Neuronal stem cell (in vitro differentiated cells): Measurements from ENCODE around the gene GLIPR1L2.

Experiments
- DNase-seq: peaks from one replicate; pipeline ENCODE4 v3.0.0-alpha.2; 2013; ENCODE audit warnings: low spot score
- H2AFZ ChIP-seq: one replicate; pipeline ENCODE4 v1.6.1; 2013; ENCODE audit warnings: mild to moderate bottlenecking, low read length, inconsistent platforms
- H2AK5ac ChIP-seq: 2 replicates; pipeline ENCODE4 v1.6.1; 2013; ENCODE audit warnings: low read depth, mild to moderate bottlenecking, inconsistent platforms, low read length, moderate library complexity, mixed read lengths
- H2BK120ac ChIP-seq: 2 replicates; pipeline ENCODE4 v1.6.1; 2013; ENCODE audit warnings: low read depth, mild to moderate bottlenecking, inconsistent platforms, low read length, moderate library complexity, mixed read lengths
- H2BK12ac ChIP-seq: one replicate; pipeline ENCODE4 v1.6.1; 2013; ENCODE audit warnings: low read length, inconsistent platforms
- H2BK15ac ChIP-seq: 2 replicates; pipeline ENCODE4 v1.6.1; 2013; ENCODE audit warnings: mild to moderate bottlenecking, low read length, inconsistent platforms, mixed read lengths
- H2BK5ac ChIP-seq: one replicate; pipeline ENCODE4 v1.6.1; 2013; ENCODE audit warnings: inconsistent platforms, mild to moderate bottlenecking, low read length, moderate library complexity
- H3K14ac ChIP-seq: one replicate; pipeline ENCODE4 v1.6.1; 2013; ENCODE audit warnings: low read length, inconsistent platforms
- H3K18ac ChIP-seq: 2 replicates; pipeline ENCODE4 v1.6.1; 2013; ENCODE audit warnings: low read length, inconsistent platforms
- H3K23ac ChIP-seq: 2 replicates; pipeline ENCODE4 v1.6.1; 2013; ENCODE audit warnings: low read depth, mild to moderate bottlenecking, mixed read lengths, low read length, inconsistent platforms; ENCODE audit not compliant: poor library complexity
- H3K27ac ChIP-seq: replicated peaks from 3 replicates; pipeline ENCODE4 v1.5.1; 2013; ENCODE audit warnings: low read length, inconsistent platforms
- H3K27me3 ChIP-seq, 3 experiments: 2 replicates each; pipeline ENCODE4 v1.6.1; 2013; ENCODE audit warnings: low read length in 3 of 3, mild to moderate bottlenecking in 2 of 3, inconsistent platforms in 1 of 3, low read depth in 1 of 3, mixed read lengths in 1 of 3, moderate library complexity in 1 of 3; ENCODE audit not compliant: control insufficient read depth in 3 of 3, insufficient read depth in 3 of 3
- H3K36me3 ChIP-seq, 2 donors: replicated peaks in 1 of 2; 2 replicates each; pipeline ENCODE4 v1.6.1; 2013; ENCODE audit warnings: low read length in 2 of 2; ENCODE audit not compliant: control insufficient read depth in 2 of 2, insufficient read depth in 2 of 2
- H3K4ac ChIP-seq: 2 replicates; pipeline ENCODE4 v1.6.1; 2013; ENCODE audit warnings: inconsistent platforms, mild to moderate bottlenecking, low read length, moderate library complexity
- H3K4me1 ChIP-seq, 2 donors: 1 replicate in 1 of 2; 2 replicates in 1 of 2; pipeline ENCODE4 v1.6.1; 2013; ENCODE audit warnings: low read length in 2 of 2, low read depth in 1 of 2; ENCODE audit not compliant: control insufficient read depth in 2 of 2, insufficient read depth in 1 of 2
- H3K4me2 ChIP-seq: one replicate; pipeline ENCODE4 v1.6.1; 2013; ENCODE audit warnings: mild to moderate bottlenecking, low read length, inconsistent platforms; ENCODE audit not compliant: insufficient read depth, poor library complexity, severe bottlenecking
- H3K4me3 ChIP-seq, 2 donors: 2 replicates each; pipeline ENCODE4 v1.5.1; 2013; ENCODE audit warnings: low read length in 2 of 2, mild to moderate bottlenecking in 2 of 2, inconsistent platforms in 1 of 2, moderate library complexity in 1 of 2
- H3K79me1 ChIP-seq: one replicate; pipeline ENCODE4 v1.6.1; 2013; ENCODE audit warnings: low read depth, mild to moderate bottlenecking, inconsistent platforms, low read length, moderate library complexity
- H3K9ac ChIP-seq: one replicate; pipeline ENCODE4 v1.6.1; 2013; ENCODE audit warnings: mild to moderate bottlenecking, low read depth, low read length, inconsistent platforms; ENCODE audit not compliant: poor library complexity
- H3K9me3 ChIP-seq, 2 donors: replicated peaks in 1 of 2; 2 replicates each; pipeline versions ENCODE3 to v1.6.1; 2013; ENCODE audit warnings: low read length in 2 of 2, mild to moderate bottlenecking in 2 of 2, inconsistent platforms in 1 of 2, low read depth in 1 of 2, mixed read lengths in 1 of 2, moderate library complexity in 1 of 2; ENCODE audit not compliant: control insufficient read depth in 2 of 2, insufficient read depth in 1 of 2
- H4K8ac ChIP-seq: one replicate; pipeline ENCODE4 v1.6.1; 2013; ENCODE audit warnings: low read depth, mild to moderate bottlenecking, inconsistent platforms, low read length, moderate library complexity
- H4K91ac ChIP-seq: one replicate; pipeline ENCODE4 v1.6.1; 2013; ENCODE audit warnings: low read length, low read depth, mild to moderate bottlenecking, inconsistent platforms; ENCODE audit not compliant: poor library complexity
- WGBS, 2 donors: extraction: QIAGEN DNeasy Blood & Tissue Kit; methylation state at CpG; one replicate each; pipeline ENCODE4 v1.1.7; 2013; ENCODE audit warnings: missing lambda C conversion rate in 2 of 2, mixed read lengths in 1 of 2; ENCODE audit not compliant: insufficient read length in 2 of 2, insufficient replicate concordance in 1 of 2; ENCODE audit errors: extremely low coverage in 2 of 2; 5-methylcytosine and 5-hydroxymethylcytosine counted together

Gene GLIPR1L2

DNA sequence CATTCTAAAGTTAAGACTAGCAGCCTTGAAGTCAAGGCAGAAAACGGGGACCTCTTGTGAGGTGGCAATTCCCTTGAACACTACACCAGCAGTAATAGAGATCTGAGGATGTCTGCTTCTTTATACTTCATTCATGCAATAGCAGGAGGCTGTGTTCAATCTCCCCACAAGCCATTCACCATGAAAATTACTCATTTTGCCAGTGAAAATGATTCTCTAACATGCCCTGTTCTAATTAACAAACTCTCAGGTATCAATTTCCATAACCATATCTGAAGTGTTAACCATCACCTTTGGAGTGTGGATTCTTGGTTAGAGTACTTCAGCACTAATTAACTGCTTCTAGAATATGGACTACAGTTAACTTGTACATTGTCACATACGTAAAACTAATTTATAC, 86.2 kb downstream of the GLIPR1L2 start:
- no CpG with 5 or more reads among the region's 2 CpGs for WGBS, 2 donors

DNA sequence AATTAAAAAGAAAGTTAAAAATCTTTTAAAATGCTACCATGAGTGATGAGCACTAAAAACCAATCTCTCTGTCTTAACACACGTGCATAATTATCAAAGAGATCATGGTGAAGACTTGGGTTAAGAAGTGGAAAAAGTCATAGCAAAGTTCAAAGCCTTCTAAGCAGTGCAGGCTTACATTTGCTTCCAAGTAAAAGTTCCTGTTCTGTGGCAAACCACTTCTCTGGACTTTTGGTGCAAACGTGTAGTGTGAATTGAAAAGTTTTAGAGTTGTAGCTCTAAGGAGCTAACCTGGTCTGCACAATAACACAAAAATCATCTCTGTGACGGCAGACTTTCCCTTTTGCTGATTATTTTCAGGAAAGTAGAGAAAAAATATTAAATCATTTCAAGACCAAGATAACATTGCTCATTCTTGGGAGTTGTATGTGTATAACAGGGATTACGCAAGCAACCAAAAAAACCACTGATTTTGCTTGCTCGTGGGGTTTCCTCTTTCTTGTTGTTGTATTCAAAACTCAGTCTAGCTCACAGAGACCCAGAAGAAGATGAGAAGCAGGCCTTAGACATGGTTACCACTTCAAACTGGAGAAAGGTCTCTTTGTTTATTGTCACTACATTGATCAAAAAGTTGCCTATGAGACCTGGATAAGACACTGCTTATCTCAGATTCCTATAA, 87.4 kb downstream of the GLIPR1L2 start:
- Histone ChIP-seq H2AK5ac (no peak overlapping the region), H4K91ac (no peak overlapping the region), H3K4me2 (no peak overlapping the region), H3K36me3 (no peaks in the 10 kb centered on the region), H3K9me3 (no peaks in the 10 kb centered on the region), H3K4me3 (no peak overlapping the region), H2BK15ac (no peak overlapping the region), H3K4me1 (peaks cover 0 to 10% of the 10 kb centered on the region in 2 donors), H3K9ac (no peak overlapping the region), H3K14ac (no peak overlapping the region), H2BK12ac (no peak overlapping the region), H3K18ac (no peak overlapping the region), H3K27me3 (no peaks in the 10 kb centered on the region), H3K23ac (no peak overlapping the region), H3K4ac (no peak overlapping the region), H3K79me1 (no peaks in the 10 kb centered on the region), H2BK120ac (no peak overlapping the region), H3K27ac (no peak overlapping the region), H2AFZ (no peak overlapping the region), H4K8ac (no peak overlapping the region), H2BK5ac (no peak overlapping the region)
- no CpG with 5 or more reads among the region's 5 CpGs for WGBS, 2 donors
- DNase-seq, result no peak

More for the DNA sequence above, 86.2 kb downstream of the GLIPR1L2 start:
- H3K18ac ChIP-seq, result no peak overlapping the region
- no peaks in the 10 kb centered on the region for H3K27me3 ChIP-seq
- no peaks in the 10 kb centered on the region for H3K79me1 ChIP-seq
- H3K4ac ChIP-seq, result no peak overlapping the region
- H3K36me3 ChIP-seq, result no peaks in the 10 kb centered on the region
- no peak overlapping the region for H2AFZ ChIP-seq
- no peak overlapping the region for H4K91ac ChIP-seq
- H2BK5ac ChIP-seq, result no peak overlapping the region
- H3K27ac ChIP-seq, result no peak overlapping the region
- no peak overlapping the region for H2BK15ac ChIP-seq
- H4K8ac ChIP-seq, result no peak overlapping the region
- no peaks in the 10 kb centered on the region for H3K9me3 ChIP-seq
- no peak overlapping the region for H2BK12ac ChIP-seq
- no peak overlapping the region for H2AK5ac ChIP-seq
- no peak overlapping the region for H2BK120ac ChIP-seq
- no peak for DNase-seq
- no peak overlapping the region for H3K9ac ChIP-seq
- no peak overlapping the region for H3K4me3 ChIP-seq
- no peak overlapping the region for H3K23ac ChIP-seq
- no peak overlapping the region for H3K14ac ChIP-seq
- H3K4me2 ChIP-seq, result no peak overlapping the region
- H3K4me1 ChIP-seq, result peaks cover 0 to 10% of the 10 kb centered on the region in 2 donors

DNA sequence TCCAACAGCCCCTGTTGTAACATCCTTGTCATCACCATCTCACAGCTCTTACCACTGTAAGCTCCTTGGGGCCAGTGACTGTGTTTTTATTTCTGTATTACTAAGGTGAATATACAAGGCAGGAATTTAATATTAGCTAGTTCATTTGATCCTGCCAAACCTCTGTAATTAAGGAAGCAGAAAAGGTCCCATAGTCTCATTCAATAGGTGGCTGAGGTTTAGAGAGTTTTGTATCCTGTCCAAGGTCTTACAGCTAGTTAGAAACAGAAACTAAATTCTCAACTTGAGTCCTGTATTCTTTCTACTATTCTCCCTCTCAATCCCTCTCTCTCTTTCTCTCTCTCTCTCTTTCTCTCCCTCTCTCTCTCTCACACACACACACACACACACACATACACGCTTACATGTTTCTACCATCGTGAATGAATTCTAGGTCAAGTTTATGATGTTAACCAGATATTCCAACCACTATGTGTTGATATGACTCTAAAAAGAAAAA, 89.1 kb downstream of the GLIPR1L2 start:
- no peak overlapping the region for H2BK12ac ChIP-seq
- no peaks in the 10 kb centered on the region for H3K36me3 ChIP-seq
- WGBS, 2 donors, result no CpG with 5 or more reads among the region's 2 CpGs
- no peaks in the 10 kb centered on the region for H3K27me3 ChIP-seq
- peaks cover 0 to 10% of the 10 kb centered on the region in 2 donors for H3K4me1 ChIP-seq
- H4K8ac ChIP-seq, result no peak overlapping the region
- H2BK15ac ChIP-seq, result no peak overlapping the region
- no peak overlapping the region for H2BK120ac ChIP-seq
- peak overlapping the region; percentile 68 for H2AFZ ChIP-seq
- H3K4ac ChIP-seq, result no peak overlapping the region
- H3K79me1 ChIP-seq, result no peaks in the 10 kb centered on the region
- no peak overlapping the region for H2AK5ac ChIP-seq
- no peak overlapping the region for H3K4me3 ChIP-seq
- H4K91ac ChIP-seq, result no peak overlapping the region
- H3K18ac ChIP-seq, result no peak overlapping the region
- H3K4me2 ChIP-seq, result no peak overlapping the region
- H3K23ac ChIP-seq, result no peak overlapping the region
- H3K9me3 ChIP-seq, result no peaks in the 10 kb centered on the region
- no peak overlapping the region for H3K27ac ChIP-seq
- H2BK5ac ChIP-seq, result no peak overlapping the region
- H3K9ac ChIP-seq, result no peak overlapping the region
- H3K14ac ChIP-seq, result no peak overlapping the region
- DNase-seq, result no peak

DNA sequence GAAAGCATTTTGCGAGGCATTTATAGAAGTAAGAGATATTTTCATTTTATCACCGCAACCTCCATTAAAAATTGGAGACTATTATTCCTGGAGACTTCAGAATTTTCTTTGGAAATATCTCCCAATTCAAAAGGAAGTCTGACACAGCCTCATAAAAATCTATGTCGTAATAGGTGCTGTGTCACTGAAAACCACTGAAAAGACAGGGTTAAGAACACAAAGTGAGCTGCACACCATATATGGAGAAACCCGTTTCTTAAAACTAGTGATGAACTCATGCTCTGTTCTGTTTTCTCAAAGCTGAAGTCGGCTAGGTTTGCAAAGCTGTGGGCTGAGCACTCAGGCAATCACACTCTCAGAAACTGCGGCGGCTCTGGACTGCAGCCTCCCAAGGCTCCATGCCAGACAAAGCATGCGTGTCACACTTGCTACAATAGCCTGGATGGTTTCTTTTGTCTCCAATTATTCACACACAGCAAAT, 89.6 kb downstream of the GLIPR1L2 start, which contains the start of gene GLIPR1:
GLIPR1 (plus strand) TSS at position 287 of the 481 bp plus-strand sequence; CDS start at position 413, 126 bp downstream.
- WGBS, 2 donors, result no CpG with 5 or more reads among the region's 8 CpGs
- no peak within 1 kb of the TSS for H3K4ac ChIP-seq
- no peaks in the 10 kb centered on the region for H3K36me3 ChIP-seq
- H2BK120ac ChIP-seq, result no peak within 1 kb of the TSS
- no peak within 1 kb of the TSS for H3K23ac ChIP-seq
- no peak within 1 kb of the TSS for H4K91ac ChIP-seq
- H3K9me3 ChIP-seq, result no peaks in the 10 kb centered on the region
- peak within 1 kb of the TSS; percentile 68 for H2AFZ ChIP-seq
- H2BK5ac ChIP-seq, result no peak within 1 kb of the TSS
- no peak within 1 kb of the TSS for H3K18ac ChIP-seq
- H4K8ac ChIP-seq, result no peak within 1 kb of the TSS
- no peaks in the 10 kb centered on the region for H3K79me1 ChIP-seq
- no peak within 1 kb of the TSS for H2BK15ac ChIP-seq
- no peaks in the 10 kb centered on the region for H3K27me3 ChIP-seq
- H3K27ac ChIP-seq, result no peak within 1 kb of the TSS
- H2BK12ac ChIP-seq, result no peak within 1 kb of the TSS
- DNase-seq, result no peak
- H3K4me1 ChIP-seq, result peaks cover 0 to 10% of the 10 kb centered on the region in 2 donors
- H3K9ac ChIP-seq, result no peak within 1 kb of the TSS
- H3K4me3 ChIP-seq, result no peak within 1 kb of the TSS
- H3K4me2 ChIP-seq, result no peak within 1 kb of the TSS
- H2AK5ac ChIP-seq, result no peak within 1 kb of the TSS
- no peak within 1 kb of the TSS for H3K14ac ChIP-seq
